Fibroblast of villous mesenchyme (primary cell): ENCODE data around the gene CKAP4. TPM values are rescaled to one million over a fixed set of nuclear protein-coding genes. Genes with fewer than 3 reads are reported as not detected.

Source experiments
- DNase-seq: peaks from one replicate; pipeline ENCODE4 v3.0.0-alpha.2; 2010; ENCODE audit warnings: low read depth
- H3K4me3 ChIP-seq: 2 replicates; pipeline ENCODE4 v1.5.1; 2011; ENCODE audit warnings: low read depth, mild to moderate bottlenecking, low read length
- total RNA-seq: library from RNA; depleted of rRNA; stranded (reverse); fragments of >200 nt; gene quantifications from 2 replicates; pipeline ENCODE4 v1.2.3, GENCODE V29; 2012
- TF ChIP-seq, protein P1 (sequence below): IDR thresholded peaks from 2 replicates; pipeline ENCODE4 v1.5.1; 2012; ENCODE audit warnings: low read depth, mild to moderate bottlenecking, low read length; ENCODE audit not compliant: insufficient read depth

Gene CKAP4
- total RNA-seq, 1 donor = 310 TPM

- DNase-seq = peak; percentile 73
- no peak overlapping the region for H3K4me3 ChIP-seq
- TF ChIP-seq, protein P1, sequence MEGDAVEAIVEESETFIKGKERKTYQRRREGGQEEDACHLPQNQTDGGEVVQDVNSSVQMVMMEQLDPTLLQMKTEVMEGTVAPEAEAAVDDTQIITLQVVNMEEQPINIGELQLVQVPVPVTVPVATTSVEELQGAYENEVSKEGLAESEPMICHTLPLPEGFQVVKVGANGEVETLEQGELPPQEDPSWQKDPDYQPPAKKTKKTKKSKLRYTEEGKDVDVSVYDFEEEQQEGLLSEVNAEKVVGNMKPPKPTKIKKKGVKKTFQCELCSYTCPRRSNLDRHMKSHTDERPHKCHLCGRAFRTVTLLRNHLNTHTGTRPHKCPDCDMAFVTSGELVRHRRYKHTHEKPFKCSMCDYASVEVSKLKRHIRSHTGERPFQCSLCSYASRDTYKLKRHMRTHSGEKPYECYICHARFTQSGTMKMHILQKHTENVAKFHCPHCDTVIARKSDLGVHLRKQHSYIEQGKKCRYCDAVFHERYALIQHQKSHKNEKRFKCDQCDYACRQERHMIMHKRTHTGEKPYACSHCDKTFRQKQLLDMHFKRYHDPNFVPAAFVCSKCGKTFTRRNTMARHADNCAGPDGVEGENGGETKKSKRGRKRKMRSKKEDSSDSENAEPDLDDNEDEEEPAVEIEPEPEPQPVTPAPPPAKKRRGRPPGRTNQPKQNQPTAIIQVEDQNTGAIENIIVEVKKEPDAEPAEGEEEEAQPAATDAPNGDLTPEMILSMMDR = peak; percentile 80
Observed at GRCh38 chr12:106282457-106283097, 34.8 kb upstream of the CKAP4 start.

DNA sequence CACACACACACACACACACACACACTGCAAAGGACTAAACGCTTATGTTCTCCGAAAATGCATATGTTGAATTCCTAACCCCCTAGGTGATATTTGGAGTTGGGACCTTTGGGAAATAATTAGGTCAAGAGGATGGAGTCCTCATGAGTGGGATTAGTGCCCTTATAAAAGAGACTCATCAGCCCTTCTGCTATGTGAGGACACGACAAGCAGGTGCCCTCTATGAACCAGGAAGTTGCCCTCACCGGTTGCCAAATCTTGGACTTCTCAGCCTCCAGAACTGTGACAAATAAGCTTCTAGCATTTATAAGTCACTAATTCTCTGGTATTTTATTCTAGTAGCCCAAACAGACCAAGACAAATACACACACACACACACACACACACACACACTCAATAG lies 34.0 kb upstream of the CKAP4 start:
- no peak for DNase-seq
- H3K4me3 ChIP-seq = no peak overlapping the region
- TF ChIP-seq, protein P1 = no peak

- H3K4me3 ChIP-seq = no peak overlapping the region
- TF ChIP-seq, protein P1 = no peak
- DNase-seq = no peak
Observed at GRCh38 chr12:106281056-106281782, 33.4 kb upstream of the CKAP4 start.

GRCh38 chr12:106280106-106280505 lies 32.3 kb upstream of the CKAP4 start:
- no peak overlapping the region for H3K4me3 ChIP-seq
- TF ChIP-seq, protein P1 = no peak
- DNase-seq = no peak

- no peak overlapping the region for H3K4me3 ChIP-seq
- no peak for DNase-seq
- TF ChIP-seq, protein P1 = no peak
Observed at GRCh38 chr12:106276032-106276740, 28.4 kb upstream of the CKAP4 start.

- TF ChIP-seq, protein P1 = no peak
- no peak overlapping the region for H3K4me3 ChIP-seq
- DNase-seq = no peak
Observed at GRCh38 chr12:106275458-106275857, 27.6 kb upstream of the CKAP4 start.
